Endothelial cell (in vitro differentiated cells): ENCODE results near the gene CBL. TPM values are rescaled to one million over a fixed set of nuclear protein-coding genes. Genes with fewer than 3 reads are reported as not detected.

Experiments
- DNase-seq: peaks from one replicate; pipeline ENCODE4 v3.0.0; 2021; ENCODE audit warnings: low spot score
- H3K27ac Mint-ChIP-seq: one replicate; pipeline ENCODE4 v1.8.0; 2021; ENCODE audit warnings: mixed read lengths, inconsistent platforms; ENCODE audit not compliant: unreplicated experiment
- H3K27me3 Mint-ChIP-seq: one replicate; pipeline ENCODE4 v1.8.0; 2021; ENCODE audit warnings: mild to moderate bottlenecking, moderate library complexity, mixed read lengths, inconsistent platforms; ENCODE audit not compliant: unreplicated experiment
- H3K36me3 Mint-ChIP-seq: one replicate; pipeline ENCODE4 v1.8.0; 2021; ENCODE audit warnings: mild to moderate bottlenecking, low read depth, mixed read lengths, inconsistent platforms; ENCODE audit not compliant: unreplicated experiment
- H3K4me1 Mint-ChIP-seq: one replicate; pipeline ENCODE4 v1.8.0; 2021; ENCODE audit warnings: mild to moderate bottlenecking, mixed read lengths, inconsistent platforms; ENCODE audit not compliant: unreplicated experiment
- H3K4me3 Mint-ChIP-seq: one replicate; pipeline ENCODE4 v1.8.0; 2021; ENCODE audit warnings: mild to moderate bottlenecking, mixed read lengths, inconsistent platforms; ENCODE audit not compliant: unreplicated experiment
- H3K9me3 Mint-ChIP-seq: one replicate; pipeline ENCODE4 v1.8.0; 2021; ENCODE audit warnings: mixed read lengths, inconsistent platforms; ENCODE audit not compliant: unreplicated experiment
- CTCF ChIP-seq: fragments of 200-600 bp; sonication (generic); IDR thresholded peaks from one replicate; pipeline ENCODE4 v1.5.0; 2021; ENCODE audit warnings: antibody characterized with exemption; ENCODE audit not compliant: unreplicated experiment
- long read RNA-seq: library from polyadenylated mRNA; unstranded; transcript quantifications from one replicate; pipeline ENCODE4 v2.0.0, GENCODE V29; 2020; ENCODE audit not compliant: unreplicated experiment
- total RNA-seq: library from RNA; stranded (reverse); fragmentation: NEBNext Ultra II Directional; extraction: Animal tissue kit (Norgen Biotek cat#: 25700); gene quantifications from one replicate; pipeline ENCODE4 v1.2.1, GENCODE V29; 2021; ENCODE audit not compliant: unreplicated experiment

The CBL gene
- total RNA-seq = 47.5 TPM
- long read RNA-seq, partial matches to known transcripts = 2 of 5 reads
- long read RNA-seq, other reads (novel, unspliced or antisense) = 3 of 5 reads

DNA sequence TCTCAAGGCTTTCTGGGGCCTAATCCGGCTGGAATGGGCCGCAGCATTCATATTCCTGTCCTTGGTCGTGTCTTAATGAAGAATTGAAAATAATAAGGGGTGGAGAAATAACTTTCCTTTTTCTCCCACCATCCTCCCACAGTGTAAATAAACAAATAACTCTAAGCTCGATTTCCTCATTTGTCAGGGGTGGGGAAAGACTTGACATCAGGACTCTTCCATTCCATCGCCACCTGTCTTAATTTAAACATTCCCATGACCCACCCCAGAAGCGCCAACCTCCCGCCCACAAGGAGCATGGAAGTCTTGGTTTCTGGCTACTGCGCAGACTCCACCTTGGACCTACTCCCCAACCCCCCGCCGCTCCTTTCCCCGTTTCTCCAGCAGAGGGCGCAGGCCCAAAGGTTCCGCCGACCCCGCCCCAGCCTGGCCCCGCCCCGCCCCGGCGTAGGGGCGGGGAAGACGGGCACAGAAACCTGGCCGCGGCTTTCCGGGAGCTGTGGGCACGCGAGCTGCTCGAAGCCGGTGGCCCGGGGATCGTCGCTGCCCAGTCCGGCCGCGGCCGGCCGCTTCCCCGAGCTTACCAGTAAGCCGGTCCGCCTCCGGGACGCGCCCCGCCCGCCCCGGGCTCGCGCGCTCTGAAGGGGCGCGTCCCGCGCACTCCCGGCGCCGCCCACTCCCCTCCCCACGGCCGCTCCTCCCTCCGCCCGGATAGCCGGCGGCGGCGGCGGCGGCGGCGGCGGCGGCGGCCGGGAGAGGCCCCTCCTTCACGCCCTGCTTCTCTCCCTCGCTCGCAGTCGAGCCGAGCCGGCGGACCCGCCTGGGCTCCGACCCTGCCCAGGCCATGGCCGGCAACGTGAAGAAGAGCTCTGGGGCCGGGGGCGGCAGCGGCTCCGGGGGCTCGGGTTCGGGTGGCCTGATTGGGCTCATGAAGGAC is at the start of gene CBL:
Gene CBL (plus strand): TSS at position 766 of the 937 bp plus-strand sequence. CDS start 79 bp downstream, at position 845.
- Mint-ChIP-seq H3K27me3 (peaks cover 5% of the 10 kb centered on the region), H3K36me3 (peaks cover 4% of the 10 kb centered on the region), H3K27ac (peak within 1 kb of the TSS; percentile 91), H3K4me1 (peaks cover 14% of the 10 kb centered on the region), H3K4me3 (peak within 1 kb of the TSS; percentile 100), H3K9me3 (no peaks in the 10 kb centered on the region)
- DNase-seq = peak; percentile 100
- TF ChIP-seq CTCF = peak; percentile 96

- no peak overlapping the region for H3K4me3 Mint-ChIP-seq
- peaks cover 13% of the 10 kb centered on the region for H3K27me3 Mint-ChIP-seq
- DNase-seq = no peak
- H3K36me3 Mint-ChIP-seq = peaks cover 4% of the 10 kb centered on the region
- no peak overlapping the region for H3K27ac Mint-ChIP-seq
- no peak for TF ChIP-seq CTCF
- H3K4me1 Mint-ChIP-seq = no peaks in the 10 kb centered on the region
- H3K9me3 Mint-ChIP-seq = no peaks in the 10 kb centered on the region
Observed at GRCh38 chr11:119156496-119156895, 49.6 kb upstream of the CBL start.

GRCh38 chr11:119157063-119157462 is 49.1 kb upstream of the CBL start:
- no peak for TF ChIP-seq CTCF
- peaks cover 13% of the 10 kb centered on the region for H3K27me3 Mint-ChIP-seq
- H3K36me3 Mint-ChIP-seq = peaks cover 4% of the 10 kb centered on the region
- H3K9me3 Mint-ChIP-seq = no peaks in the 10 kb centered on the region
- DNase-seq = no peak
- H3K4me1 Mint-ChIP-seq = no peaks in the 10 kb centered on the region
- H3K4me3 Mint-ChIP-seq = no peak overlapping the region
- H3K27ac Mint-ChIP-seq = no peak overlapping the region

GRCh38 chr11:119158467-119158866 is 47.7 kb upstream of the CBL start:
- Mint-ChIP-seq H3K27me3 (peaks cover 11% of the 10 kb centered on the region), H3K4me1 (no peaks in the 10 kb centered on the region), H3K27ac (no peak overlapping the region), H3K4me3 (no peak overlapping the region), H3K36me3 (peaks cover 4% of the 10 kb centered on the region), H3K9me3 (no peaks in the 10 kb centered on the region)
- DNase-seq = no peak
- TF ChIP-seq CTCF = no peak

GRCh38 chr11:119160151-119160550 is 46.0 kb upstream of the CBL start:
- no peak for DNase-seq
- Mint-ChIP-seq H3K4me3 (no peak overlapping the region), H3K27ac (no peak overlapping the region), H3K27me3 (peaks cover 7% of the 10 kb centered on the region), H3K4me1 (no peaks in the 10 kb centered on the region), H3K36me3 (peaks cover 4% of the 10 kb centered on the region), H3K9me3 (no peaks in the 10 kb centered on the region)
- no peak for TF ChIP-seq CTCF
